Skeletal muscle tissue (tissue), 4 donors: ENCODE measurements around the gene CAPZA2. TPM values are rescaled to one million over a fixed set of nuclear protein-coding genes. Genes with fewer than 3 reads are reported as not detected.

Source experiments
- H3K27ac ChIP-seq: one replicate; pipeline ENCODE4 v1.7.0; 2013; ENCODE audit warnings: mild to moderate bottlenecking, low read depth, low read length, inconsistent platforms
- H3K27me3 ChIP-seq, 3 donors: one replicate each; pipeline ENCODE4 v1.7.0; 2013; ENCODE audit warnings: low read length in 3 of 3; ENCODE audit not compliant: control insufficient read depth in 3 of 3, insufficient read depth in 3 of 3
- H3K36me3 ChIP-seq, 3 donors: one replicate each; pipeline ENCODE4 v1.7.0; 2013; ENCODE audit warnings: low read length in 3 of 3; ENCODE audit not compliant: control insufficient read depth in 3 of 3, insufficient read depth in 3 of 3
- H3K4me1 ChIP-seq, 3 donors: one replicate each; pipeline ENCODE4 v1.7.0; 2013; ENCODE audit warnings: low read length in 3 of 3, mild to moderate bottlenecking in 3 of 3; ENCODE audit not compliant: control insufficient read depth in 3 of 3, insufficient read depth in 3 of 3
- H3K4me3 ChIP-seq, 3 donors: one replicate each; pipeline ENCODE4 v1.7.0; 2013; ENCODE audit warnings: low read length in 3 of 3
- H3K9ac ChIP-seq, 3 donors: one replicate each; pipeline ENCODE4 v1.7.0; 2013; ENCODE audit warnings: low read length in 3 of 3, mild to moderate bottlenecking in 3 of 3, moderate library complexity in 2 of 3, low read depth in 1 of 3
- H3K9me3 ChIP-seq, 3 donors: one replicate each; pipeline ENCODE4 v1.7.0; 2013; ENCODE audit warnings: low read length in 3 of 3; ENCODE audit not compliant: control insufficient read depth in 3 of 3
- total RNA-seq: library from RNA; depleted of rRNA; stranded (reverse); fragments of >200 nt; gene quantifications from one replicate; pipeline ENCODE4 v1.2.3, GENCODE V29; 2014
- donor health status: Osteomylitis.

Gene CAPZA2
- total RNA-seq, 1 donor from 2014 or later: 72.5 TPM

DNA sequence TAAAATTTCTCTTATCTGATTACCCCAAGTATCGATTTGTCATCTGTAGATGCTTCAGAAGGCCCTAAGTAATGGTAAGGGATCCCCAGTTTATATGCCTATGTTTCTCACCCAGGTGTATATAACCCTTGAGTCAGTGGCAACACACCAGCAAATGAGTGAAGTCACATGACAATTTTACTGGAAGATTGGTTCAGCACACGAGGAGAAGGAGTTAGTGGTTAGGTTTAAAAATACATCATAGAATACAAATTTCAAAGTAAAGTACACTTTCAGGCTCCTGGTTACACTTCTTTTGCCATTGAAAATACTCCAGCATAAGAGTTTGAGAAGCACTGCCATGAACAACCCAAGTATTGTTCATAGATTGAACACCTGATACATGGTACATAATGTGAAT, 29.7 kb upstream of the CAPZA2 start:
- Histone ChIP-seq H3K36me3 (no peaks in the 10 kb centered on the region), H3K27me3 (no peaks in the 10 kb centered on the region), H3K4me1 (no peaks in the 10 kb centered on the region), H3K9ac (no peak overlapping the region), H3K4me3 (no peak overlapping the region), H3K9me3 (no peaks in the 10 kb centered on the region), H3K27ac (no peak overlapping the region)

DNA sequence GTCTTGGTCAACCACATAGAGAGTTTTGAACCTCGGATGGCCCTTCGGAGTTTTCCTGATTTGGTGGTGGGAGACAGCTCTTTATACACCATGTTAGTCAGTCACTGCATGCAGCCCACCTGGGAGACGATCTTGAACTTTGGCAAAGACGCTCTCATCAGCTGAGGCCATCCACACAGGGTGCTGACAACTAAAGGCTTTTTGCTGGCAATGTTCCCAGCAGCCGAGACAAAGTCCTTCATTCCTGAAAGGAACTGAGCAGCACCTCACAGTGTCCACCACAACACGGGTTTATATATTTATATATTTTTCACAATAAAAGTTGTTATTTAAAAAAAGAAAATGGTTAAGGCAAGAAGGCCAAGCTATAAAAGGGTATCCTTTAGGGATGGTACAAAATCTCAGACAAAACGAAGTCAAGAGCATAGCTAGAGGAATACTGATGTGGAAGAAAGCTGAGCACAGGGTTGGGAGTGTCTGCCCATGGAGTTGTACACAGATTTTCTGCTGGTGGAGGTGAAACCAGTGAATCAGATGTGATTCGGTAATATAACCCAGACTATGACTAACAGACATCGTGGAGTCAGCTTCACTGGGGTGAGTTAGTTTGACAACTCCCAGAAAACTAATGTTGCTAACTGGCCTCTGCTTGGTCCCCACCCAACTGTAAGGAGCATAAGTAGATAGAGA, 27.4 kb upstream of the CAPZA2 start:
- H3K36me3 ChIP-seq: no peaks in the 10 kb centered on the region
- no peaks in the 10 kb centered on the region for H3K27me3 ChIP-seq
- no peaks in the 10 kb centered on the region for H3K4me1 ChIP-seq

DNA sequence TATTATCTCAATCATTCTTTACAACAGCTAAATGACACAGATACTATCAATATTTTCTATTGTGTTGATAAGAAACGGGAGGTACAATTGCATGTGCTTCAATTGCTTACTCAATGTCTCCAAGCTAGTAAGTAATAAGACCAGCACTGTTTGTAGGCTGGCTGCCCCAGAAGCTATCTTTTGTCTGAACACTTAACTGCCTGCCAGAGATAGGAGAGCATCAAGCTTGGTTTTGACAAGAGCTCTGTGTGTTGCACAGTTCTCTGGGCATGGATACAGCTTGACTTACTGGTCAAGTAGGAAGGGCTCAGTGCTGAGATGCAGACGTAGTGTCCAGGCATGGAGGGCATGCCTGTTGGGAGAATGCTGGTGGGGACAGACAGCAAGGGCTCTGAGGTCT, 26.3 kb upstream of the CAPZA2 start:
- no peaks in the 10 kb centered on the region for H3K27me3 ChIP-seq
- no peak overlapping the region for H3K9ac ChIP-seq
- H3K4me1 ChIP-seq: no peaks in the 10 kb centered on the region
- H3K36me3 ChIP-seq: no peaks in the 10 kb centered on the region
- no peaks in the 10 kb centered on the region for H3K9me3 ChIP-seq
- no peak overlapping the region for H3K27ac ChIP-seq
- no peak overlapping the region for H3K4me3 ChIP-seq

More for the DNA sequence above, 27.4 kb upstream of the CAPZA2 start:
- no peak overlapping the region for H3K9ac ChIP-seq
- H3K4me3 ChIP-seq: no peak overlapping the region
- H3K27ac ChIP-seq: no peak overlapping the region
- H3K9me3 ChIP-seq: no peaks in the 10 kb centered on the region

DNA sequence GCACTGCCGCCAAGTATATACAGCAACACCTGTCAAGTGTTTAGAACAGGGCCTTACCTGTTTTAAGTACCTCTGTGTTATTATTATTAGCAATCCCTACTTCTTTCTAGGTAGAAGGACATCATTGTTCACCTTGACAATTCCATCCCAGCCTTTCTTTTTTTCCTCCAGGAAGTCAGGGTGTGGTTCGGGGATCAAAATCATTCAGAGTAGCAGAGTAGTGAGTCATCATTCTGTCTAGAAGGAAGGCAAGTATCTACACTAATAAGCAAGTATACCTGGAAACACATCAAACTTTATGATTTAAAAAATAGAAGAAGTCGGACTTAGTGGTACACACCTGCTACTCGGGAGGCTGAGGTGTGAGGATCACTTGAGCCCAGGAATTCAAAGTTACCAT, 25.5 kb upstream of the CAPZA2 start:
- H3K9me3 ChIP-seq: no peaks in the 10 kb centered on the region
- no peak overlapping the region for H3K27ac ChIP-seq
- H3K36me3 ChIP-seq: no peaks in the 10 kb centered on the region
- no peaks in the 10 kb centered on the region for H3K4me1 ChIP-seq
- no peak overlapping the region for H3K4me3 ChIP-seq
- H3K9ac ChIP-seq: no peak overlapping the region
- H3K27me3 ChIP-seq: no peaks in the 10 kb centered on the region

DNA sequence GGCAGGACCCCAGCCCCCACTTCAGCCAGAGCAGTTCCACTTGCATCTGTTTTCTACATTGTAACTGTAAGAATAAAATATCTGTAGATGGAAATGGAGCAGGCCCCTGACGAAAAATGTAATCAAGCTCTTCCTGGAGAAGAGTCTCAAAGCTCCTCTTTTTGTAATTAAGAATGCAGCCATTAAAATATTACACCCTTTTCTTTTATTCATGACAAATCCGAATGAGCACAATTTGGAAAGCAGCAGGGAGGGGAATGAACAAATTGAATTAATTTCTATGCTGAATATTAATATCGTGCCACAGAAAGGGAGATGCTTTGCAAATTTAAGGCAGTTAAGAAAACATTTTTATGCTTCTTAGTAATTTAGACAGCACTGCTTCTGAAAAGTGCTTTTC, 24.8 kb upstream of the CAPZA2 start:
- Histone ChIP-seq H3K27ac (no peak overlapping the region), H3K9ac (no peak overlapping the region), H3K36me3 (no peaks in the 10 kb centered on the region), H3K9me3 (no peaks in the 10 kb centered on the region), H3K4me3 (no peak overlapping the region), H3K4me1 (no peaks in the 10 kb centered on the region), H3K27me3 (no peaks in the 10 kb centered on the region)

DNA sequence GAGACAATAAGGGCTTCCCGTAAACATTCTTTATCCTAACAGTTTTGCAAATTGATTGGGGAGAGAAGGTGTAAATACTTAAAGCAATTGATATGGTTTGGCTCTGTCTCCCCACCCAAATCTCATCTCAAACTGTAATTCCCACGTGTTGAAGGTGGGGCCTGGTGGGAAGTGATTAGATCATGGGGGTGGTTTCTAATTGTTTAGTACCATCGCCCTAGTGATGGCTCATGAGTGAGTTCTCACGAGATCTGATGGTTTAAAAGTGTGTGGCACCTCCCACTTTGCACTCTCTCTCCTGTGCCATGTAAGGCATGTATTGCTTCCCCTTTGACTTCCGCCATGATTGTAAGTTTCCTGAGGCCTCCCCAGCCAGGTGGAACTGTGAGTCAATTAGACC, 22.1 kb upstream of the CAPZA2 start:
- Histone ChIP-seq H3K36me3 (no peaks in the 10 kb centered on the region), H3K9ac (no peak overlapping the region), H3K4me1 (no peaks in the 10 kb centered on the region), H3K27me3 (no peaks in the 10 kb centered on the region), H3K27ac (no peak overlapping the region), H3K9me3 (no peaks in the 10 kb centered on the region), H3K4me3 (no peak overlapping the region)

DNA sequence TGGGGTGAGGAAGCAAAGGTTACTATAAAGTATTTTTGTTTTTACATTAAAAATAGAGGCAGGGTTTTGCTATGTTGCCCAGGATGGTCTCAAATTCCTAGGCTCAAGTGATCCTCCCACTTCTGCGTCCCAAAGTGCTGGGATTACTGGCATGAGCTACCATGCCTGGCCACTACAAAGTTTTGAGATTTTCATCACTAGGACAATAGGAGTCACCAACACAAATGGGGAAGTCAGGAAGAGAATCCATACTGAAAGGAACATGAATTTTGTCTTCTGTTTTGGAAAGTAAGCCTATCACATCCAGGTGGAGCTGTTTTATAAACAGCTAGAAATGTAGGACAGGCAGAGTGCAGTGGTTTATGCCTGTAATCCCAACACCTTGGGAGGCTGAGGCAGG, 20.0 kb upstream of the CAPZA2 start:
- H3K4me3 ChIP-seq: no peak overlapping the region
- no peaks in the 10 kb centered on the region for H3K4me1 ChIP-seq
- H3K36me3 ChIP-seq: no peaks in the 10 kb centered on the region
- no peak overlapping the region for H3K9ac ChIP-seq
- H3K27me3 ChIP-seq: no peaks in the 10 kb centered on the region
- no peak overlapping the region for H3K27ac ChIP-seq
- H3K9me3 ChIP-seq: no peaks in the 10 kb centered on the region

DNA sequence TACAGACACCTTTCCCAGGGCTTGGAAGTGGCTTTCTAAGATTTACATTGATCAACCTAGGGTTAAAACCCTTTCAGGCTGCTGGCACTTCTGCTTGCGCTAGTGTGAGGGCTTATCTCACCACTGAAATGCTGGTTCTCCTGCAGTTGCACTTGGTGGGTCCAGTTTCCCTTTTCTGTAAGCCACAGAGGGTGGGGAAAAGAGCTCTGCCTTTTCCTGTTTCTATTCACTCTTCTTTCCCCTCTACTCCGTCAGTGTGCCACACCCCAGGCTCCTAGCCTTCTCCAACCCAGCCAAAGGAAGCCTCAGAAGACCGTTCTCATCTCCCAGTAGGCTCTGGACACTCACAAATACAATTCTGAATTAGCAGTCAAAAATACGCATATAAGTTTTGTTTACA, 19.0 kb upstream of the CAPZA2 start:
- no peaks in the 10 kb centered on the region for H3K36me3 ChIP-seq
- no peaks in the 10 kb centered on the region for H3K27me3 ChIP-seq
- H3K9me3 ChIP-seq: no peaks in the 10 kb centered on the region
- no peaks in the 10 kb centered on the region for H3K4me1 ChIP-seq
- no peak overlapping the region for H3K4me3 ChIP-seq
- no peak overlapping the region for H3K27ac ChIP-seq
- H3K9ac ChIP-seq: no peak overlapping the region

DNA sequence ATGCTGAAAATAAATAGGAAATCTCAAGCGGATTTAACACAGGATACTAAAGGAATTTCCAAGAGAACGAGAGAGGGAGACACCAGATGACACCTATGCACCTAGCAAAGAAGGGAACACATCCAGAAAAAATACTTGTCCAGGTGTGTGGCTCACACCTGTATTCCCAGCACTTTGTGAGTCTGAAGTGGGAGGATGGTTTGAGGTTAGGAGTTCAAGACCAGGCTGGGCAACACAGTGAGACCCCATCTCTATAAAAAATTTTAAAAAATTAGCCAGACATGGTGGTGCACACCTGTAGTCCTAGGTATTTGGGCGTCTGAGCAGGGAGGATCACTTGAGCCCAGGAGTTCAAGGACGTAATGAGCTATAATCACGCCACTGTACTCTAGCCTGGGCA, 11.2 kb upstream of the CAPZA2 start:
- Histone ChIP-seq H3K4me3 (no peak overlapping the region), H3K9me3 (no peaks in the 10 kb centered on the region), H3K4me1 (no peaks in the 10 kb centered on the region), H3K36me3 (no peaks in the 10 kb centered on the region), H3K27ac (no peak overlapping the region), H3K9ac (no peak overlapping the region), H3K27me3 (no peaks in the 10 kb centered on the region)

DNA sequence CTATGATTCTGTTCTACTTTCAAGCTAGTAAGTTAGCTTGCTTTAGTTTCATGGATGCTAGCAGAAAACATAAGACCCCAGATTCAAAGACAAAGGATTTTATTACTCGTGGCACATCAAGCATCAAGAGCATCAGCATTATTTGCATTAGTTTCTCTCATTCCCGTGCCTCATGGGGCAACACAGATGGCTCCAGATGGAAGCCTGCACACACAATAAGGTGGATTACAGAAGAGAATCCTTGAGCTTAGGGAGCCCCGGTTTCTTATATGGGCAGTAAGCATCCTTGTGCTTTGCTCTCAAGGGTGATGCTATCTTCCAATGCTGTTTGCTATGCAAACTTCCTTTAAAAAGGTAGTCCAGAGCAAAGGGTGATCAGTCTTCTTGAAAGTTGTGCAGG, 10.7 kb upstream of the CAPZA2 start:
- no peaks in the 10 kb centered on the region for H3K27me3 ChIP-seq
- H3K4me3 ChIP-seq: no peak overlapping the region
- no peaks in the 10 kb centered on the region for H3K36me3 ChIP-seq
- H3K4me1 ChIP-seq: no peaks in the 10 kb centered on the region
- no peaks in the 10 kb centered on the region for H3K9me3 ChIP-seq
- no peak overlapping the region for H3K9ac ChIP-seq
- H3K27ac ChIP-seq: no peak overlapping the region
